Right cardiac atrium (tissue), 5 donors: ENCODE results near the gene TOR2A. TPM values are rescaled to one million over a fixed set of nuclear protein-coding genes. Genes with fewer than 3 reads are reported as not detected.
A peak's percentile ranks its signal among the peaks of the same experiment; 100 is the strongest.

Experiments used
- ATAC-seq, 2 donors: fragments of 200-7000 bp; cut with Tn5 transposase; one replicate each; pipeline versions ENCODE4 v1.8.0 to v1.9.1; 2020; ENCODE audit warnings: moderate library complexity in 2 of 2, mild to moderate bottlenecking in 1 of 2
- DNase-seq, 3 donors: peaks; one replicate each; pipeline ENCODE4 v3.0.0-alpha.2; 2020
- H3K27ac ChIP-seq: one replicate; pipeline ENCODE4 v1.5.1; 2013; ENCODE audit warnings: mild to moderate bottlenecking, low read length, control low read depth, moderate library complexity
- H3K27me3 ChIP-seq: one replicate; pipeline ENCODE4 v1.6.1; 2013; ENCODE audit not compliant: control insufficient read depth, insufficient read depth
- H3K4me1 ChIP-seq: one replicate; pipeline ENCODE4 v1.6.1; 2013; ENCODE audit warnings: low read length; ENCODE audit not compliant: control insufficient read depth, insufficient read depth
- H3K4me3 ChIP-seq: one replicate; pipeline ENCODE4 v1.5.1; 2013; ENCODE audit warnings: low read length, control low read depth
- H3K9me3 ChIP-seq: one replicate; pipeline ENCODE4 v1.6.1; 2013; ENCODE audit warnings: low read length; ENCODE audit not compliant: control insufficient read depth
- WGBS: extraction: QIAGEN DNeasy Blood & Tissue Kit; methylation state at CpG from one replicate; pipeline ENCODE4 v1.1.7; 2013; 5-methylcytosine and 5-hydroxymethylcytosine counted together
- intact Hi-C, 4 donors: fragments of 100-400 bp; cut with DNase I; formaldehyde crosslinking; loops; one replicate each; pipeline versions ENCODE4 v1.11.0 to v1.14.0; 2022 to 2023
- polyA plus RNA-seq: library from polyadenylated mRNA; stranded (reverse); fragments of 200-250 nt; gene quantifications from one replicate; pipeline ENCODE4 v1.2.3, GENCODE V29; 2013
- total RNA-seq, 4 donors: library from RNA; stranded (reverse); fragmentation: NEBNext Ultra II Directional; extraction: Animal tissue kit (Norgen Biotek cat#: 25700); gene quantifications; one replicate each; pipeline ENCODE4 v1.2.1, GENCODE V29; 2021
- donor health status: healthy with polysubstance abuse.
- donor health status: DM: no; HTN: yes; CAD: no.
- donor health status: DM: no; HTN: no; CAD: no.
- donor health status: DM: no; HTN: yes; CAD: no; lungs with severe emphysema.
- donor health status: DM: yes; HTN: yes; CAD: no.

The TOR2A gene
- total and polyA plus RNA-seq, 5 donors: 3.1 to 3.9 (median 3.7) TPM

GRCh38 chr9:127715470-127716337 lies 19.4 kb downstream of the TOR2A start, which contains the start of the genes PTRH1 and TTC16:
PTRH1 (minus strand) TSS chr9:127715663; CDS start chr9:127715639, 24 bp downstream.
TTC16 (plus strand) TSS chr9:127716079; CDS start chr9:127716146, 67 bp downstream.
- H3K27me3 ChIP-seq: no peaks in the 10 kb centered on the region
- DNase-seq: peak; percentile 98 to 99 (median 99)
- H3K27ac ChIP-seq: peak within 1 kb of the TSS; percentile 49
- no peaks in the 10 kb centered on the region for H3K4me1 ChIP-seq
- peak; percentile 96 to 97 for ATAC-seq
- H3K9me3 ChIP-seq: no peaks in the 10 kb centered on the region
- H3K4me3 ChIP-seq: peak within 1 kb of the TSS; percentile 54
- WGBS: 2% methylated on average over 65 of the region's 65 CpGs
- intact Hi-C loops: loop anchor here in 2 of 4 donors (5.0 kb wide), 2 partner anchors 103 to 108 kb away; partner anchors contain the start of gene STXBP1 (in 1 of the 2)

- peak; percentile 30 to 50 for ATAC-seq
- H3K9me3 ChIP-seq: no peaks in the 10 kb centered on the region
- H3K4me3 ChIP-seq: peak overlapping the region; percentile 54
- WGBS: under 1% methylated on average over 44 of the region's 44 CpGs
- no peaks in the 10 kb centered on the region for H3K27me3 ChIP-seq
- intact Hi-C loops: loop anchor here in 2 of 4 donors (5.0 kb wide), 2 partner anchors 103 to 108 kb away; partner anchors contain the start of gene STXBP1 (in 1 of the 2)
- no peaks in the 10 kb centered on the region for H3K4me1 ChIP-seq
- peak; percentile 54 to 78 (median 71) for DNase-seq
- peak overlapping the region; percentile 24 for H3K27ac ChIP-seq
These were observed 20.1 kb downstream of the TOR2A start for GRCh38 chr9:127714951-127715469.

DNA sequence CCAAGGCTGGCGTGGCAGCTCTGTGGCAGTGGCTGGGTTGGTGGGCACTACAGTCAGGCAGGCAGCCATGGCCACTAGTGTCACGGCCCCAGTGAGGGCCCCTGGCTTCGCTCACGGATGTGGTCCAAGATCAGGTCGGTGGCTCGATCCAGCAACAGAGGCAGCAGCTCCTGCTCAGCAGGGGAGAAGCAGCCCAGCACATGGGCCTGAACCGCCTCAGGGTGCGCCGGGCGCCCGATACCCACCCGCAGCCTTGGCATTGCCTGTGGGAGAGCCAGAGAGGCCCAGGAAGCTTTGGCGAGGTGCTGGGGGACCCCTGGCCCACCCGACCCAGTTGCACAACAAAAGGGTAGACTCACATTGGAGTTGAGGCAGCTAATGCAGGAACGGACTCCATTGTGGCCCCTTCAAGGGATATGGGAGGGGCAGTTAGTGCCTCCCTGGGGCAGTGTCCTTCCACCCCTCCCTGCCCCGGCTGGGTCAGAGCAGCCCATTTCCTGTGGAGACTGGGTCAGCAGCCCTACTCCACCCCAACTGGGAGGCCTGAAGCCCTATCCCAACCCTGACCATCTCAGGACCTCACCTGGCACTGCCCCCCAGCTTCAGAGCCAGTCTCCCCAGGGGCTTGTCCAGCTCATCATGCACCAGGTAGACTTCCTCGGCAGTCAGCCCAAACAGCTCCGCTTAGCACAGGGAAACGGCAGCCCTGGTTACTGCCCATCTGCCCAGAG lies 20.9 kb downstream of the TOR2A start:
- Histone ChIP-seq H3K27me3 (no peaks in the 10 kb centered on the region), H3K9me3 (no peaks in the 10 kb centered on the region), H3K27ac (no peak overlapping the region), H3K4me1 (no peaks in the 10 kb centered on the region), H3K4me3 (peak overlapping the region; percentile 54)
- DNase-seq (peak in 2 of 3 donors; percentile 58 to 59), ATAC-seq (no peak)
- intact Hi-C loops: no loop called here
- 77% methylated on average over 19 of the region's 19 CpGs for WGBS

DNA sequence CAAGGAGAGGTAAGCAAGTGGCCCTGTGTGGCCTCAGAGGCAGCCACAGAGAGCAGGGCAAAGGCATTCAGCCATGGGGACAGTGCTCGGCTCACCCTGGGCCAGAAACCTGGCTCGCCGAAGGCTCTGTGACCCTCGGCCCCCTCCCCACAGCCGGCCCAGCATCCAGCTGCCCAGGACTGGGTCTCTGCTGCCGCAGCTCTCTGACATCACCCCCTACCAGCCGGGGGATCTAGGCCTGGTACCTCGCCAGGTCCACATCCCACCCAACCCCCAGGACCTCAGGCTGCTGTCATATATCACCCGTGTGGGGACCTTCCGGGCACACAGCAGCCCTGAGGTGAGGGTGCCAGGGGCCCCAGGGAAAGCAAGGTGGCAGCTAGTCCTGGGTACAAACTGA lies 22.2 kb downstream of the TOR2A start:
- H3K27ac ChIP-seq: no peak overlapping the region
- H3K27me3 ChIP-seq: no peaks in the 10 kb centered on the region
- H3K9me3 ChIP-seq: no peaks in the 10 kb centered on the region
- no peaks in the 10 kb centered on the region for H3K4me1 ChIP-seq
- H3K4me3 ChIP-seq: no peak overlapping the region
- WGBS: 95% methylated on average over 10 of the region's 10 CpGs
- no peak for ATAC-seq
- peak in 2 of 3 donors; percentile 44 to 49 for DNase-seq
- intact Hi-C loops: no loop called here

GRCh38 chr9:127712371-127712770 lies 22.7 kb downstream of the TOR2A start:
- Histone ChIP-seq H3K4me3 (no peak overlapping the region), H3K4me1 (no peaks in the 10 kb centered on the region), H3K27ac (no peak overlapping the region), H3K27me3 (no peaks in the 10 kb centered on the region), H3K9me3 (no peaks in the 10 kb centered on the region)
- intact Hi-C loops: no loop called here
- no peak for ATAC-seq
- WGBS: 93% methylated on average over 11 of the region's 11 CpGs
- DNase-seq: no peak

DNA sequence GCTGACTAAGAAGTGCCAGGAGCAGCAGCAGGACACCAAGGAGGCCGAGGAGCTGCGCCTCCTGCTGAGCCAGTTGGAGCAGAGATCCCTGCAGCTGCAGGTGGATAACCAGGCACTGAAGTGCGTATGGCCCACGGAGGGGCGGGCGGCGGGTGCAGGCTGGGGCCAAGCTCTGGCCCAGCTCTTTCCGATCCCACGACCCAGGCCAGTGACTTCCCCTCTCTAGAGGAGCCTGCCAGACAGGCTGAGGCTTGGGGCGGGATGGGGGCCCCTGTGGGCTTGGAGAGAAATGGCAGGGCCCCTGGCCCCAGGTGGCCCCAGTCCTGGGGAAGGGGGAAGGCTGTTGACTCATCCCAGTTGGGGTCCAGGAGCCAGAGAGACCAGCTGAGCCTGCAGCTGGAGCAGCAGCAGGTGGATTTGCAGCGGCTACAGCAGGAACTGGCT lies 23.2 kb downstream of the TOR2A start:
- Histone ChIP-seq H3K4me3 (no peak overlapping the region), H3K9me3 (no peaks in the 10 kb centered on the region), H3K27ac (no peak overlapping the region), H3K4me1 (no peaks in the 10 kb centered on the region), H3K27me3 (no peaks in the 10 kb centered on the region)
- 77% methylated on average over 11 of the region's 11 CpGs for WGBS
- intact Hi-C loops: no loop called here
- ATAC-seq (no peak), DNase-seq (peak in 2 of 3 donors; percentile 44 to 50)

- no peaks in the 10 kb centered on the region for H3K27me3 ChIP-seq
- no peaks in the 10 kb centered on the region for H3K4me1 ChIP-seq
- H3K27ac ChIP-seq: no peak overlapping the region
- 77% methylated on average over 9 of the region's 9 CpGs for WGBS
- DNase-seq (peak in 1 of 3 donors; percentile 40), ATAC-seq (no peak)
- no peaks in the 10 kb centered on the region for H3K9me3 ChIP-seq
- no peak overlapping the region for H3K4me3 ChIP-seq
- intact Hi-C loops: no loop called here
These were observed 23.8 kb downstream of the TOR2A start for GRCh38 chr9:127711226-127711701.

DNA sequence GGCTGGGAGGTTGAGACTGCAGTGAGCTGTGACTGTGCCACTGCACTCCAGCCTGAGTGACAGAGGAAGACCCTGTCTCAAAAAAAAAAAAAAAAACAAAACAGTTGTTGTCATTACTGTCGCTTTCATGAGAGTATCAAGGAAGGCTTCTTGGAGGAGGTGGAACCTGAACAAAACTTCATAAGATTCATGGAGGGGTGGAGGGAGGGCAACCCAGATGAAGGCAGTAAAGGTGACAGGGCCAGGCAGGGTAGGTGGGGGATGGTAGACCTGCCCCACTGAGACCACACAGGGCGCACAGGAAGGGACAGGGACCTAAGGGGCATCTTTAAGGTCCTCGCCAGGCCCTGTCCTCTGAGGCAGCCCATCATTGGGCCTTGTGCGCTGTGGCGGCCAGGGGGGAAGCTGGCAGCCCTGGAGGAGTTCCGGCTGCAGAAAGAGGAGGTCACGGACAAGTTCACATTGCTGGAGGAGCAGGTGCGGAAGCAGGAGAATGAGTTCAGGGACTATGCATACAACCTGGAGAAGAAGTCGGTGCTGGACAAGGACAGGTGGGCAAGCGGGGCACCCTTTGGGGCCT lies 24.8 kb downstream of the TOR2A start:
- Histone ChIP-seq H3K27ac (no peak overlapping the region), H3K4me1 (no peaks in the 10 kb centered on the region), H3K4me3 (no peak overlapping the region), H3K9me3 (no peaks in the 10 kb centered on the region), H3K27me3 (no peaks in the 10 kb centered on the region)
- ATAC-seq (no peak), DNase-seq (no peak)
- 91% methylated on average over 10 of the region's 10 CpGs for WGBS
- intact Hi-C loops: no loop called here

DNA sequence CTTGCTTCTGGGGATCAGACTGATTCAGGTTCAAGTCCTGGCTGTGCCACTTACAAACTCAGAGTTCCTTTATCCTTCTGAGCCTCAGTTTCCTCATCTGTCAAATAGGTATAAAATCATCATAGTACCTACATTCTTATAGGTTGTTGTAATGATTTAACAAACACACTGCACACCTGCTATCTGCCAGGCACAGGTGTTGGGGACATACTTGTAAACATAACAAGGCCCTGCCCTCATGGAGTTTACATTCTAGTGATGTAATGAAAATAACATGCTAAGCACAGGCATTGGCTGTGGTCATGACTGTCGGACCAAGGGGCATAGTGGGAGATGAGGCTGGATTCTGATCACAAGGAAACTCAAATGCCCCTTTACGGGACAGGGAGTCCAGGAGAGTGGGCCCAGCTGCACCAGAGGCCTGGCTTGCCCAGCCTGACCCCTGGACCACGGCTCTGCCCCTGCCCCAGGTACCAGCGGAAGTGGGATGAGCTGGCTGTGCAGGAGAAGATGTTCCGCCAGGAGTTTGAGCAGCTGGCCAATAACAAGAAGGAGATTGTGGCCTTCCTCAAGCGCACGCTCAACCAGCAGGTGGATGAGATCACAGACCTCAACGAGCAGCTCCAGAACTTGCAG lies 26.0 kb downstream of the TOR2A start:
- no peak overlapping the region for H3K27ac ChIP-seq
- no peak overlapping the region for H3K4me3 ChIP-seq
- no peaks in the 10 kb centered on the region for H3K27me3 ChIP-seq
- H3K9me3 ChIP-seq: no peaks in the 10 kb centered on the region
- ATAC-seq: no peak
- no peak for DNase-seq
- H3K4me1 ChIP-seq: no peaks in the 10 kb centered on the region
- intact Hi-C loops: no loop called here
- WGBS: 90% methylated on average over 8 of the region's 8 CpGs

- no peaks in the 10 kb centered on the region for H3K4me1 ChIP-seq
- DNase-seq (no peak), ATAC-seq (no peak)
- no peak overlapping the region for H3K27ac ChIP-seq
- no peaks in the 10 kb centered on the region for H3K27me3 ChIP-seq
- no peak overlapping the region for H3K4me3 ChIP-seq
- WGBS: 54% methylated on average over 5 of the region's 5 CpGs
- intact Hi-C loops: no loop called here
- H3K9me3 ChIP-seq: no peaks in the 10 kb centered on the region
These were observed 27.3 kb downstream of the TOR2A start for GRCh38 chr9:127707766-127708165.
